Lower leg skin (tissue), 4 donors: Measurements from ENCODE around the gene PRTN3. TPM values are rescaled to one million over a fixed set of nuclear protein-coding genes. Genes with fewer than 3 reads are reported as not detected.

Experiments
- DNase-seq, 2 donors: peaks; one replicate each; pipeline ENCODE4 v3.0.0-alpha.2; 2019; ENCODE audit warnings: low spot score in 2 of 2
- H3K4me3 ChIP-seq: fragments of 200-600 bp; sonication (generic); 2 replicates; pipeline ENCODE4 v1.5.1; 2017; ENCODE audit warnings: mild to moderate bottlenecking, low read depth; ENCODE audit not compliant: poor library complexity, severe bottlenecking
- POLR2A ChIP-seq, 2 donors: fragments of 450-650 bp; IDR thresholded peaks; one replicate each; pipeline ENCODE4 v1.6.1; 2016 to 2017; ENCODE audit warnings: antibody characterized with exemption in 2 of 2, mild to moderate bottlenecking in 1 of 2, moderate library complexity in 1 of 2
- WGBS, 2 donors: methylation state at CpG; one replicate each; pipeline ENCODE4 v1.1.5; 2018; 5-methylcytosine and 5-hydroxymethylcytosine counted together
- intact Hi-C: fragments of 100-400 bp; cut with DNase I; formaldehyde crosslinking; loops from one replicate; pipeline ENCODE4 v1.15.0; 2023; ENCODE audit warnings: low total_unique reads
- total RNA-seq, 4 donors: library from RNA; depleted of rRNA; stranded (reverse); fragments of >200 nt; gene quantifications; one replicate each; pipeline ENCODE4 v1.1.0, GENCODE V29; 2016
- TF ChIP-seq, protein P1 (sequence below), 3 donors: fragments of 450-650 bp; IDR thresholded peaks; one replicate each; pipeline ENCODE4 v1.5.1; 2016; ENCODE audit warnings: antibody characterized with exemption in 3 of 3, mild to moderate bottlenecking in 3 of 3, moderate library complexity in 2 of 3

PRTN3 gene, protein sequence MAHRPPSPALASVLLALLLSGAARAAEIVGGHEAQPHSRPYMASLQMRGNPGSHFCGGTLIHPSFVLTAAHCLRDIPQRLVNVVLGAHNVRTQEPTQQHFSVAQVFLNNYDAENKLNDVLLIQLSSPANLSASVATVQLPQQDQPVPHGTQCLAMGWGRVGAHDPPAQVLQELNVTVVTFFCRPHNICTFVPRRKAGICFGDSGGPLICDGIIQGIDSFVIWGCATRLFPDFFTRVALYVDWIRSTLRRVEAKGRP
- total RNA-seq = under 1 TPM in 1 of 4 donors, not detected in 3; 0.86 TPM

DNA sequence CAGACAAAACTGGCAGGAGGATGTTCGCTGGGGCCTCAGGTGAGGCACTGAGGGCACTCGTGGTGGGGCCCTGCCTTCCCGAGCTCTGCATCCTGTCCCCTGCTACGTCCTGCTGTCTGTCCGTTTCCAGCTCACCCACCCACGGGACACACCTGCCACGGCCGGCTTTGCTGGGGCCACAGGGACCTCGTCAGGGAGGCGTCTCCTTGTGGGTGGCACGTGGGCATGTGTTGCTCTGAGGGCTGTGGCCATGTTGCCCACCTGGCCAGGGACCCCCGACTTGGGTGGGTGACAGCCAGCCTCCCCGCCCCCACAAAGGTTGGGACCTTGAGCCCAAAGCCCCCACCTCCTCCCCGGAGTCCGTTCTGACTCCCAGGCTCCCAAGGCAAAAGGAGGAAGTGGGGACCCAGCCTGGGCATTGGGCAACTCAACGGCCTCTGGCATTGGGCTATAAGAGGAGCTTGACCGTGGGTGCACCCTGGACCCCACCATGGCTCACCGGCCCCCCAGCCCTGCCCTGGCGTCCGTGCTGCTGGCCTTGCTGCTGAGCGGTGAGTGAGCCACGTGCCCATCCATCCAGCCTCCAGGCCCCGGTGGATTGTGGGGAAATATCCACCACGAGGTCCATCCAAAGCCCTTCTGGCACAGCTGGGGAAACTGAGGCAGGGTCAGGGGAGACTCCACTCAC lies at the start of gene PRTN3:
Gene PRTN3, plus strand, starts transcription at position 481 of the 688 bp plus-strand sequence. Its CDS starts 10 bp downstream, at position 491.
- intact Hi-C loops = loop anchor here (10.0 kb wide), 1 partner anchor 76 kb away; no protein-coding TSS in a partner anchor
- TF ChIP-seq, protein P1, sequence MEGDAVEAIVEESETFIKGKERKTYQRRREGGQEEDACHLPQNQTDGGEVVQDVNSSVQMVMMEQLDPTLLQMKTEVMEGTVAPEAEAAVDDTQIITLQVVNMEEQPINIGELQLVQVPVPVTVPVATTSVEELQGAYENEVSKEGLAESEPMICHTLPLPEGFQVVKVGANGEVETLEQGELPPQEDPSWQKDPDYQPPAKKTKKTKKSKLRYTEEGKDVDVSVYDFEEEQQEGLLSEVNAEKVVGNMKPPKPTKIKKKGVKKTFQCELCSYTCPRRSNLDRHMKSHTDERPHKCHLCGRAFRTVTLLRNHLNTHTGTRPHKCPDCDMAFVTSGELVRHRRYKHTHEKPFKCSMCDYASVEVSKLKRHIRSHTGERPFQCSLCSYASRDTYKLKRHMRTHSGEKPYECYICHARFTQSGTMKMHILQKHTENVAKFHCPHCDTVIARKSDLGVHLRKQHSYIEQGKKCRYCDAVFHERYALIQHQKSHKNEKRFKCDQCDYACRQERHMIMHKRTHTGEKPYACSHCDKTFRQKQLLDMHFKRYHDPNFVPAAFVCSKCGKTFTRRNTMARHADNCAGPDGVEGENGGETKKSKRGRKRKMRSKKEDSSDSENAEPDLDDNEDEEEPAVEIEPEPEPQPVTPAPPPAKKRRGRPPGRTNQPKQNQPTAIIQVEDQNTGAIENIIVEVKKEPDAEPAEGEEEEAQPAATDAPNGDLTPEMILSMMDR (IDR thresholded peaks at IDR 0.05) = no peak
- TF ChIP-seq POLR2A (IDR thresholded peaks at IDR 0.05) = no peak
- 65 to 68% methylated on average over 17 of the region's 24 CpGs for whole genome bisulfite sequencing, 2 donors
- no peak within 1 kb of the TSS for H3K4me3 ChIP-seq
- DNase-seq = no peak

DNA sequence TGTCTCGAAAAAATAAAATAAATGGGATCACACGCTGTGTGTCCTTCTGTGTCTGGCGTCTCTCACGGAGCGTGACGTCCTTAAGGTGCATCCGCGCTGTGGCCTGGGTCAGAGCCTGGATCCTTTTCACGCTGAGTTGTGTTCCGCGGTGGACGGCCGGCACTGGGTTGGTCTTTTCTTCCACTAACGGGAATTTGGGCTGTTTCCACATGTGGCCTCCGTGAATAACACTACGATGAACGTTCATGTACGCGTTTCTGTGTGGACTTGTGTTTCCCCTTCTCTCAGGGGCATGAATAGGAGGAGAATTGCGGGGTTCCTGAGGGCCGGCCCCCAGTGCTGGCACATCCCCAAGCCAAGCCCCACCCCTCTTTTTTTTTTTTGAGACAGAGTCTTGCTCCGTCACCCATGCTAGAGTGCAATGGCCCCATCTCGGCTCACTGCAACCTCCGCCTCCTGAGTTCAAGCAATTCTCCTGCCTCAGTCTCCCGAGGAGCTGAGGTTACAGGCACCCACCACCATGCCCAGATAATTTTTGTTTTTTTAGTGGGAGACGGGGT lies 49.7 kb upstream of the PRTN3 start:
- no peak for DNase-seq
- no peak overlapping the region for H3K4me3 ChIP-seq
- TF ChIP-seq POLR2A (IDR thresholded peaks at IDR 0.05) = no peak
- TF ChIP-seq, protein P1 (IDR thresholded peaks at IDR 0.05) = no peak
- intact Hi-C loops = no loop called here
- 87 to 88% methylated on average over 26 of the region's 26 CpGs for WGBS, 2 donors

DNA sequence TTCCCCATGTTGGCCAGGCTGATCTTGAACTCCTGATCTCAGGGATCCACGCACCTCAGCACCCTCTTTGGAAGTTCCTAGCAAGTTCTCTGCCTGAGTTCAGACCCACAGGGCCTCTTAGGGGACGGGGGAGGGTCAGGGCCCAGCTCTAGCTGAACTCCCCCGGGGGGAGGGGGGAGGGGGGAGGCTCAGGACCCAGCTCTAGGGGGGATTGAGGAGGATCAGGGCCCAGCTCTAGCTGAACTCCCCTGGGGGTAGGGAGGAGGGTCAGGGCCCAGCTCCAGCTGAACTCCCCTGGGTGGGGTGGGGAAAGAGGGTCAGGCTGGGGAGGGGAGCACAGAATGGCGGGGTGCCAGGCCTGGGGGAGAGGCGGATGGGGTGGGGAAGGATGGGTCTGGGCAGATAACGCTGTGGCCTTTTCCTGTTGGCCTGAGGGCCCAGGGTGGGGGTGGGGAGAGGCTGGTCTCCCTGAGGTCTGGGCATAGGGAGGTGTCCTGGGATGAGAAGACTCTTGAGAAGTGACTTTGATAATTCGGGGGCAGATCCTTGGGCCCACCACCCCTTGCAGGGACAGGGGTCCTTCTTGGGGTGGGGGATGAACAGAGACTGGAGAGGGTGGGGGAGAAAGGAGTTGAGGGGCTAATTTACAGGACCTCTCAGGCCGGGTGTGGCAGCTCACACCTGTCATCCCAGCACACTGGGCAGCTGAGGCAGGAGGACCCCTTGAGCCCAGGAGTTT lies 49.1 kb upstream of the PRTN3 start:
- 44 to 53% methylated on average over 8 of the region's 8 CpGs for WGBS, 2 donors
- H3K4me3 ChIP-seq = no peak overlapping the region
- intact Hi-C loops = no loop called here
- TF ChIP-seq POLR2A (IDR thresholded peaks at IDR 0.05) = no peak
- TF ChIP-seq, protein P1 (IDR thresholded peaks at IDR 0.05) = no peak
- no peak for DNase-seq

DNA sequence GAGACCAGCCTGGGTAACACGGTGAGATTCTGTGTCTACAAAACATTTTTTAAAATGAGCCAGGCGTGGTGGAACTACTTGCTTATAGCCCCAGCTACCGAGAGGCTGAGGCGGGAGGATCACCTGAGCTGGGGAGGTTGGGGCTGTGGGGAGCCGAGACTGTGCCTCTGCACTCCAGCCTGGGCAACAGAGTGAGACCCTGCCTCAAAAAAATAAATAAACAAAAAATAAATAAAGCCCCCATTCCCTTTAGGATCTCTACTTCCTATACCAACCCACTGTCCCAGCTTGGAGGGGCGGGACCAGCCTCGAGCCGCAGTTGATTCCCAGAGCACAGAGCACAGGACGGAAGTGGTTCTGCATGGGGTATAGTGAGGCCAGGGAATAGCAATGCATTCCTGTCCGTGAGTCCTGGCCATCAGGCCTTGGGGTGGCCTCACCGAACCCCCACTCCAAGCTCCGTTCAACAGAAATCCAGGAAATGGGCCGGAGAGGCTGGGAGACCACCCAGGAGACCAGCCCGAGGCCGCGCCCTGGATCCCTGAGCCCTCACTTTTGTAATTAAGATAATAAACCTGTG lies 48.4 kb upstream of the PRTN3 start:
- WGBS, 2 donors = 72 to 77% methylated on average over 16 of the region's 16 CpGs
- intact Hi-C loops = no loop called here
- TF ChIP-seq, protein P1 (IDR thresholded peaks at IDR 0.05) = no peak
- TF ChIP-seq POLR2A (IDR thresholded peaks at IDR 0.05) = no peak
- no peak for DNase-seq
- no peak overlapping the region for H3K4me3 ChIP-seq

DNA sequence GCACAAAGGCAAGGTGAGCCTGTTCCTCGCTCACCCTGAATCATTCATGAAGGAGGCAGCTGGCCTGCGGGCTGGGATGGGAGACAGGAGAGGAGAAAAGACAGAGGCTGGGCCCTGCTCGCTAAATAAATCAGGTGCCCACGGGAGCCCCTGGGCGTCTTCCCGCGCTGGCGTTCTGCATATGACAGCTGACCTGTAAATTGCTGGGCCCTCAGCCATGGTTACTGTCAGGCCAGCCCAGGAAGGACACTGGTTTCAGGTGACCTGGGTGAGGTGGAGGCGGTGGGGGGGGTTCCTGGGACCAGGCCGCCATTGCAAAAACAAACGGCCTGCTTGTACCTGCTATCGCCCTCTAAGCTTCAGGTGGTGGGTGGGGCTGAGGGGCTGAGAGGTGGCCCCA lies 47.0 kb upstream of the PRTN3 start:
- no peak overlapping the region for H3K4me3 ChIP-seq
- intact Hi-C loops = no loop called here
- WGBS, 2 donors = 93 to 97% methylated on average over 12 of the region's 12 CpGs
- TF ChIP-seq, protein P1 (IDR thresholded peaks at IDR 0.05) = no peak
- no peak for TF ChIP-seq POLR2A (IDR thresholded peaks at IDR 0.05)
- no peak for DNase-seq
